Measurements from ENCODE around the gene GNA15.

GRCh38 chr19:3184847-3185460, 49.1 kb downstream of the GNA15 start:
- TF ChIP-seq, protein P1, sequence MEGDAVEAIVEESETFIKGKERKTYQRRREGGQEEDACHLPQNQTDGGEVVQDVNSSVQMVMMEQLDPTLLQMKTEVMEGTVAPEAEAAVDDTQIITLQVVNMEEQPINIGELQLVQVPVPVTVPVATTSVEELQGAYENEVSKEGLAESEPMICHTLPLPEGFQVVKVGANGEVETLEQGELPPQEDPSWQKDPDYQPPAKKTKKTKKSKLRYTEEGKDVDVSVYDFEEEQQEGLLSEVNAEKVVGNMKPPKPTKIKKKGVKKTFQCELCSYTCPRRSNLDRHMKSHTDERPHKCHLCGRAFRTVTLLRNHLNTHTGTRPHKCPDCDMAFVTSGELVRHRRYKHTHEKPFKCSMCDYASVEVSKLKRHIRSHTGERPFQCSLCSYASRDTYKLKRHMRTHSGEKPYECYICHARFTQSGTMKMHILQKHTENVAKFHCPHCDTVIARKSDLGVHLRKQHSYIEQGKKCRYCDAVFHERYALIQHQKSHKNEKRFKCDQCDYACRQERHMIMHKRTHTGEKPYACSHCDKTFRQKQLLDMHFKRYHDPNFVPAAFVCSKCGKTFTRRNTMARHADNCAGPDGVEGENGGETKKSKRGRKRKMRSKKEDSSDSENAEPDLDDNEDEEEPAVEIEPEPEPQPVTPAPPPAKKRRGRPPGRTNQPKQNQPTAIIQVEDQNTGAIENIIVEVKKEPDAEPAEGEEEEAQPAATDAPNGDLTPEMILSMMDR (IDR thresholded peaks at IDR 0.05): no peak
- TF ChIP-seq EP300 (IDR thresholded peaks at IDR 0.05): no peak

Measured in tibial nerve (tissue), 4 donors.